NCI-H526 (cell line): ENCODE results near the gene JAK3.
"Not testable (repeated sequence)": the region's sequence is repeated elsewhere in the genome, so short reads cannot be mapped to it uniquely, and the experiment has no call there.

ENCODE experiments used
- DNase-seq, 2 experiments: peaks; one replicate each; lab custom pipeline; 2025; lab: John Stamatoyannopoulos, UW

JAK3 gene

GRCh38 chr19:17803264-17803896 lies 44.4 kb downstream of the JAK3 start:
- no peak for DNase-seq

DNA sequence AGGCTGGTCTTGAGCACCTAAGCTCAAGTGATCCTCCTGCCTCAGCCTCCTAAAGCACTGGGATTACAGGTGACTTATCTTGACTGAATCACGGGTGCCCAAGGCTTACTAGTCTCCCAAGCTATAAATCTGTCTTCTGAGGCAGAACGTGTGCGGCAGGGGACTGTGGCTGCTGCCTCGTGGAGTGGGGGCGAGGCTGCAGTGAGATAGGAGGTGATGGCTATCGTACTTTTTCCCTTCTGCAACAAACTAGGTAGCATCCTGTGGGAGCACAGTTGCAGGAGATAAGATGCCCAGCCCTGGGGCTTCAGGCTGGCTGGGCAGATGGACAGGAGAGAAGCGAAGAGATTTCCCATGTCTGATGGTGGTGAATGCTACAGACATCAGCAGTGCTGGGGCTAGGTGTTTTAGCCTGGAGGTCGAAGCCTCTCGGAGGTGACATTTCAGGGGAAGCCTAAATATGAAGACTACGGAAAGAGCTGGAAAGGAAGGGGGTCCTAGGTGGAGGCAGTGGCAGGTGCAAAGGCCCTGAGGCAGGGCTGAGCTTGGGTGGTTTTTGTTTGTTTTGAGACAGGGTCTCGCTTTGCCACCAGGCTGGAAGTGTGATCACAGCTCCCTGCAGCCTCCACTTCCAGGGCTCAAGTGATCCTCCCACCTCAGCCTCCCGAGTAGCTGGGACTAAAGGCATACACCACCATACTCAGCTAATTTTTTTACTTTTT lies 45.5 kb downstream of the JAK3 start:
- DNase-seq: no peak

DNA sequence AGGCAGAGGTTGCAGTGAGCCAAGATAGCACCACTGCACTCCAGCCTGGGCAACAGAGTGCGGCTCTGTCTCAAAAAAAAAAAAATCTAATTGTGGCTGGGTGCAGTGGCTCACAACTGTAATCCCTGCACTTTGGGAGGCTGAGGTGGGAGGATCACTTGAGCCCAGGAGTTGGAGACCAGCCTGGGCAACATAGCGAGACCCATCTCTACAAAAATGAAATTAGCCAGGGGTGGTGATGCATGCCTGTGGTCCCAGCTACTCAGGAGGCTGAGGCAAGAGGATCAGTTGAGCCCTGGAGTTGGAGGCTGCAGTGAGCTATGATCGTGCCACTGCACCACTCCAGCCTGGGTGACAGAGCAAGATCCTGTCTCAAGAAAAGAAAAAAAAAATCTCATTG lies 49.2 kb downstream of the JAK3 start:
- DNase-seq: not testable (repeated sequence)

DNA sequence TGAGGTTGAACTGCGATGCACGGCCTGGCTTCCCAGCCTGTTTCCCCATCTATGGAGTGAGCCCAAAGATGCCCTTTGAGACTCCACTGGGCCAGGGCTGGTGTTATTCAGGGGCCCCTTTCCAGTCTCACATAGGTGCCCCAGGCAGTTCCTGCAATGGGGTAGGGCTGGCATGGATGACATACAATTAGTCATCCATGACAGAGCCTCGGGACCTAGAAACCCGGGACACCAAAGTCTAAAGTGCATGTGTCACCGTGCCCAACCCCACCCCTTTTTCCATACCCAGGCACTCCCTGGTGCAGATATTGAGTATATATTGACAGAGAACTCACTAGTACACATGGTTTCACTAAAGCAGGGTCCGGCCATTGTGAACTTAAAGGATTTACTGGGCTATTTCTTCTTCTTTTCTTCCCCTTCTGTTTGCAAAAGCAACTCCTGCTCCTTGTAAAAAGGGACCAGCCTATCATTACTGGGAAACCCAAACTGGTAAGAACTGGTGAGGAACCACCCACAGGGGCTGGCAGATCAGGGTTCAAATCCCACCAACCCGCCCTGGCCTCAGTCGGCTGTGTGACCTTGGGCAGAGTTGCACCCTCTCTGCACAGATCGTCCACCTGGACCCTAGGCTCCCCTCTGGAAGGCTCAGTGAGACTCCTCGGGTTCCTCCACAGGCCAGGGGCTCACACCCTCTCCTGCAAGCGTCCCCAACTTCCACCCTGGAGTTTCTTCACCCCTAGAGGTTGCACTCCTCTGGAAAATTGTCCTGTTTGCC lies 50.2 kb downstream of the JAK3 start:
- no peak for DNase-seq

- no peak for DNase-seq
Observed at GRCh38 chr19:17796838-17797423, 50.9 kb downstream of the JAK3 start.

- no peak for DNase-seq
Observed at GRCh38 chr19:17796013-17796837, 51.6 kb downstream of the JAK3 start.

- DNase-seq: no peak
Observed at GRCh38 chr19:17795495-17795856, 52.3 kb downstream of the JAK3 start.

DNA sequence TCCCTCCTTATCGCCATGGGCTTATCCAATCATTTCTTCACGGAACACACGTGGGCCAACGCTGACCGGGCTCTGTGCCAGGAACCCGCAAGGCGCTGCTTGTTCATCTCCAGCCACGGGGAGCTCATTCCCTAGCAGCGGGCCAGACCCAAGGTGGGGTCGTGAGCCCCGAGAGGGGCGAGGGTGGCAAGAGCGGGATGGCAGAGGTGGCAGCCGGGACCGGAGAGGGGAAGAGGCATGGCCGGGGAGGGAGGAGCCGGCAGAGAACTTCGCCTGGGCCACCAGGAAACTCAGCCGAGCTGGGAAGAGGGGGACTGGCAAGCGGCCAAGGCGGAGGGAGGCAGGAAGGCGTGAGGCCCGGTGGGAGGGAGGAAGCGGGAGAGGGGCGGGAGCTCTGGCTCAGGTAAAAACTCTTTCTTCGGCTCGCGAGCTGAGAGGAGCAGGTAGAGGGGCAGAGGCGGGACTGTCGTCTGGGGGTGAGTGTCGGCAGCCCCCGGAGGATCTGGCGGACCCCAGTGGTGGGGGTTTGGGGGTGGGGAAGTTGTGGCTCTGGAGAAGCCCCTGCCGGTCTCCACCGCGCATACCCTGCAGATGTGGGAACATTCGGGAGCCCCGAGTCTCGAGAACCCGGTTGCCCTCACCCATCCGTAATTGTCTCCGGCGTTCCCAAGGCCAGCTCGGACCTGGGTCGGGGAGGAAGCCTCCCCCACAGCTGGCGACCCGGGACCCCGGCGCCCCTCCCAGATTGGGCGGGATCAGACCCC lies 52.9 kb downstream of the JAK3 start, which contains the start of gene B3GNT3:
Gene B3GNT3 (plus strand): TSS at position 408 of the 764 bp plus-strand sequence. CDS start 12,670 bp downstream, outside the sequence.
- peak in 1 of 2 experiments; percentile 14 for DNase-seq

DNA sequence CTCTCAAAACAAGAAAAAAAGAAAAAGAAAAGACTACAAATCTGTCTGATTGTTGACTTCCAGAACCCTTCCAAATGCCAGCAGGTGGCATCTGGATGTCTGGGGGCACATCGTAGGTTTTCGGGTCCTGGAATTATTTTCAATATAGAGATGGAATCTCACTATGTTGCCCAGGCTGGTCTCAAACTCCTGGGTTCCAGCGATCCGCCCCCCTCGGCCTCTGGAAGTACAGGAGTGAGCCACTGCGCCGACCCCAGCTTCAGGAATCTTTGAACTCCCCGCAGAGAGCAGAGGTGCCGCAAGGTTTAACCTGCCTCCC lies 53.4 kb downstream of the JAK3 start:
- DNase-seq: no peak

DNA sequence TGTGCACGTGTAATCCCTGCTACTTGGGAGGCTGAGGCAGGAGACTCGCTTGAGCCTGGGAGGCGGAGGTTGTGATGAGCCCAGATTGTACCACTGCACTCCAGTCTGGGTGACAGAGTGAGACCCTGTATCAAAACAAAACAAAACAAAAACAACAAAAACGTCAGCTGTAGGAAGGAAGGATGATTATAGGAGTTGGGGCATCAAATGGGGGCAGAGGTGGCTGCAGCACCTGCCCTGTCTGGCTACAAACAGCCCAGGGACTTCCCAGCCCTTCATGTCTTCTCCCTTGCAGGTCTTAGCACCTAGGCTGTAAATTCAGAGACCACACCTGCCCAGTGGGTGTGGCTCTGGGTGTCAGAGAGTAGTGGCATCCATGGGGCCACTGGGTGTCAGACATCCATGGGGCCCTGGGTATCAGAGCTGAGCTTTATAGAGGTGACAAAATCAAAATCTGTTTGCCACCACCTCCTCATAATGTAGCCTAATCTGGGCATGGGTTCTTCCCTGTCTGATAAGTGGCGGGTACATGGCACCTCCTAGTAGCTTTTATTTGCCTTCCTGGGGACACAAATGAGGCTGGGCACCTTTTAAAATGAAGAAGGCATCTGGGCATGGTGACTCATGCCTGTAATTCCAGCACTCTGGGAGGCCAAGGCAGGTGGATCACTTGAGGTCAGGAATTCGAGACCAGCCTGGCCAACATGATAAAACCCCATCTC lies 57.6 kb downstream of the JAK3 start:
- DNase-seq: no peak

DNA sequence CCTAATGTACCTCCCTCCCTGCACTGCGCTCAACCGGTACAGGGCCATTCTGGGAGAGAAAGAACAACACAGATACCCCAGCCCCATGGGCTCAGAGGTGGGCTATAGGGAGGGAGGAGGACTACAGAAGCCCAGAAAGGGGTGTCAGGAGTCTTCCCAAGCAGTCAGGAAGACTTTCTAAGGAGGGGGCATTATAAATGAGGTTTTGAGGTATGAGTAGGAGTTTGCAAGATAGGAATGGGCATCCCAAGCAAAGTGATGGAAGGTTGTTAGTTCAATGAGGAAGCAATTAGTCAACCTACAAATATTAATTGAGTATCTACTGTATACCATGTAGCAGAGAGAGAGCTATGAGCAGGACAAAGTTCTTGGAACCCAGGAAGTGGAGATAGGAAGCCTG lies 59.1 kb downstream of the JAK3 start:
- DNase-seq: no peak

DNA sequence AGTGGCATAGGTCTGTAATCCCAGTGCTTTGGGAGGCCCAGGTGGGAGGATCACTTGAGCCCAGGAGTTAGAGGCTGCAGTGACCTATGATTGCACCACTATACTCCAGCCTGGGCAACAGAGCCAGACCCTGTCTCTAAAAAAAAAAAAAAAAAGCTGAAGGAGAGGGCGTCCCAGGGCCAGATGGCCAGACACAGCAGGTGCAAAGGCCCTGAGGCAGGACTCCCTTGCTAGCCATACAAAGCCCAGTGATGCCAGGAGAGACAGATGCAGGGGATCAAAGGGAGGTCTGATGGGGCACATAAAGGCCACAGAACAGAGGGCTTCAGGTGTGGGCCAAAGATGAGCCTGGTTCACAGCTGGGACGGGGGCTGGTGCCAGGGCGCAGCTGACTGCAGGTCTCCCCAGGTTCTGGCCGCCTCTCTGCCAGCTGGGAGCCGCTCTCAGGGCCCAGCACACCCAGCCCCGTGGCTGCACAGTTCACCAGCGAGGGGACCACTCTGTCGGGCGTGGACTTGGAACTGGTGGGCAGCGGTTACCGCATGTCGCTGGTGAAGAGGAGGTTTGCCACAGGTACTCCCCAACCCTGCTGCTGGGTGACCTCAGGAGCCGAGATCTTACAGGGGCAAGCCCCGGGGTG lies 60.4 kb downstream of the JAK3 start:
- DNase-seq: no peak

DNA sequence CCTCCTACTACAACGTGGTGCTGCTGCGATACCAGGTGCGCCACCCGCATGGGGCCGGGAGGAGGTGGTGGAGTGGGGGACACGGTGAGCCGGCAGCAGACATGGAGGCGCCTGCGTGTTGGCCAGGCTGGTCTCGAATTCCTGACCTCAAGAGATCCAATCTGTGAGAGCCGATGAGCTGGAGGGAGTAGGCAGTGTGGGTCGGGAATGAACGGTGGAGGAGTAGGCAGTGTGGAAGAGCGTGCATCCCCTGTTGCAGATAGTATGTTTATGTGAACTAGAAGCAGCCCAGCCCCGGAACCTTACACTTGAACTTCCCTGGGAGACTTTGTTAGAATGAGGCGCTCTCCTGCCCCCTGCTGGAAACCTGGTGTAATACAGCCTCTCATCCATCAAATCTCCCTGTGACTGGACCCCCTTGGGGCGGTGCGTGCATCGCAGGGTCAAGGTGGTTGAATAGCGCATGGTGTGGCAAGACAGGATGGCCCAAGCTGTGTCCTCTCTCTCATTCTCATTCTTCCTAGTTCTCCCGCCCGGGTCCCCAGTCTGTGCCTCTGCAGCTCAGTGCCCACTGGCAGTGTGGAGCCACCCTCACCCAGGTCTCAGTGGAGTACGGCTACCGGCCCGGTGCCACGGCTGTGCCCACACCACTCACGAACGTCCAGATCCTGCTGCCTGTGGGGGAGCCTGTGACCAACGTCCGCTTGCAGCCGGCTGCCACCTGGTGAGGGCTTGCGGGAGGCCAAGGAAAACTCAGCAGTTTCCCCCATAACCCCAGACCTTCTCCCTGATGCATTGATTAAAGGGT lies 63.4 kb downstream of the JAK3 start:
- DNase-seq: peak; percentile 20 to 75

DNA sequence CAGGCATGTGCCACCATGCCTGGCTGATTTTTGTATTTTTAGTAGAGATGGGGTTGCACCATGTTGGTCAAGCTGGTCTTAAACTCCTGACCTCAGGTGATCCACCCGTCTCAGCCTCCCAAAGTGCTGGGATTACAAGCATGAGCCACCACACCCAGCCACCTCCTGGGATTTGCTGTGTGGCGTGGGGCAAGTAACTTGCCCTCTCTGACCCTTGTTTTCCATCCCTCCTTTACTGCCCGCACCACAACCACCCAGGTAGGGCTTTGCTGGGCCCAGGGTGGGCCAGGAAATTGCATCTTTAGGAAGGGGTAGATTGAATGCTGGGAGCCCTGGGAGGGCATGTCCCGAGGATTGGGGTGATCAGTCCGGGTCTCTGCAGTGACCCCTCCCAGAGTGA lies 64.1 kb downstream of the JAK3 start:
- DNase-seq: not testable (repeated sequence)

GRCh38 chr19:17780781-17781180 lies 67.0 kb downstream of the JAK3 start:
- DNase-seq: no peak

DNA sequence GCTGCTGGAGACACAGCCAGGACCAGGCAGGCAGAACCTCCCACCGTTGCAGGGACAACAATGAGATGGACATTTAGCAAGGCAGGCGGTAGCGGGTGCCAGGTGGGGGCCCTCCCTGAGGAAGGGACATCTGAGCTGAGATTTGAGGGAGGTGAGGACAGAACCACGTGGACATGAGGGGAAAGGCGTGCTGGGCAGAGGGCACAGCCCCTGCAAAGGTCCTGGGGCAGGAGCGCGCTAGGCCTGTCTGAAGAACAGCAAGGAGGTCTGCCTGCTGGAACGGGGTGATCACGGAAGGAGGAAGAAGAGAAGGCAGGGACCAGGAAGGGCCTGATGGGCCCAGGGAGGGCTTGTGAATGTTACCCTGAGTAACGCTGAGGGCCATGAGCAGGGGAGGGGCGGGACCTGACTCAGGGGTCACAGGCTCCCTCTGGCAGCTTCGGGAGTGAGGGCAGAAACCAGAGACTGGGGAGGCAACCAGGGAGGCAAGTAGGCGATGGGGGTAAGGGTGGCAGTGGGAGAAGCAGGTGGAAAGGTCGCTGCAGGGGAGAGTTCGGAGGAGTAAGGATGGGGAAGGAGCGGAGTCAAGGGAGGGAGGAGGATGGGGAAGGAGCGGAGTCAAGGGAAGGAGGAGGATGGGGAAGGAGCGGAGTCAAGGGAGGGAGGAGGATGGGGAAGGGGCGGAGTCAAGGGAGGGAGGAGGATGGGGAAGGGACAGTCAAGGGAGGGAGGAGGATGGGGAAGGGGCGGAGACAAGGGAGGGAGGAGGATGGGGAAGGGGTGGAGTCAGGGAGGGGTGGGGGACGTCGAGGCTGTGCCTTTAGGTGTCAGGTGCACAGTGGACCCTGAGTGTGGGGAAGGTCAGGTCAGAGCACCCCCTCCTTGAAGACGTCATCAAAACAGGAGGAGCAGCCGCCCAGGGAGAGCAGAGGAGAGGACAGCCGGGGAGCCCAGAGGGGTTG lies 68.5 kb downstream of the JAK3 start:
- peak in 1 of 2 experiments; percentile 30 for DNase-seq

DNA sequence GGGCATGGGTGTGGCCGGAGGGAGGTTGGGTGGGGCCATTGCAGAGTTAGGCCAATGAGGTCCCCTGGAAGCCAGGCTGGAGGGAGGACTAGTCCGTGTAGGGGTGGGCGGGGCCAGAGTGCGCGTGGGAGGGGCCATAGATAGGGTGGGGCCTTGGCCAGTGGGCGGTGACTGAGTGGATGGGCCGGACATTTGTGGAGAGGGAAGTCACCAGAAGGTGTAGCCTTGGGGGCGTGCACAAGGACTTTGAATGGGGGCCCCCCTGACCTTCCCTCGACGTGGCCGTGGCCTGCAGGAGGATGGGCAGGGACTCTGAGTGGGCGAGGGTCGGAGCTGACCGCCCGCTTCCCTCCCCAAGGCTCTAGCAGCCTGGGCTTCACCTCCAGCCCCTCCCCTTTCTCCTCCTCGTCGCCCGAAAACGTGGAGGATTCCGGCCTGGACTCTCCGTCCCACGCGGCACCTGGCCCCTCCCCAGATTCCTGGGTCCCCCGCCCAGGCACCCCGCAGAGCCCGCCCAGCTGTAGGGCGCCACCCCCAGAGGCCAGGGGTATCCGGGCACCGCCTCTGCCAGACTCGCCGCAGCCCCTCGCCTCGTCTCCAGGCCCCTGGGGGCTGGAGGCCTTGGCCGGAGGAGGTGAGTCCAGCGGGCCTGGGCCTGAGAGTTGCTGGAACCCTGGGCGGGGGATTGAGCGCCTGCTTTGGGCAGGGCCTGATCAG lies 69.4 kb downstream of the JAK3 start:
- peak; percentile 21 to 72 for DNase-seq
